PC-3 (cell line): Measurements from ENCODE around the gene UQCC3. TPM values are rescaled to one million over a fixed set of nuclear protein-coding genes. Genes with fewer than 3 reads are reported as not detected.

Experiments
- ATAC-seq: fragments of 200-7000 bp; cut with Tn5 transposase; 2 replicates; pipeline ENCODE4 v1.9.1; 2020; ENCODE audit warnings: mild to moderate bottlenecking, moderate library complexity
- BruUV-seq: library from RNA; stranded (reverse); fragments of 400-500 nt; replicated peaks from 2 replicates; lab custom pipeline; 2021; lab: Mats Ljungman, UMichigan
- CTCF ChIA-PET: fragments of 300-600 bp; sonication (Branson Sonifier 250); formaldehyde crosslinking; loops from one replicate; lab custom pipeline; 2022; ENCODE audit warnings: antibody characterized with exemption; lab: Charles Lee
- POLR2A ChIA-PET: fragments of 300-600 bp; sonication (Branson Sonifier 250); formaldehyde crosslinking; loops from one replicate; lab custom pipeline; 2022; ENCODE audit warnings: antibody characterized with exemption; ENCODE audit not compliant: unreplicated experiment; lab: Charles Lee
- DNase-seq: peaks from one replicate; pipeline ENCODE4 v3.0.0-alpha.2; 2015
- H2AFZ ChIP-seq: fragments of 300-600 bp; sonication (generic); 2 replicates; pipeline ENCODE4 v1.6.0; 2016; ENCODE audit warnings: antibody characterized with exemption, low read length
- H3F3A ChIP-seq: fragments of 300-600 bp; sonication (generic); one replicate; pipeline ENCODE4 v1.6.0; 2017; ENCODE audit warnings: antibody characterized with exemption, low read length, control low read depth, mild to moderate bottlenecking; ENCODE audit not compliant: unreplicated experiment
- H3K27ac ChIP-seq: fragments of 300-600 bp; sonication (generic); 2 replicates; pipeline ENCODE4 v1.5.1; 2016; ENCODE audit warnings: mild to moderate bottlenecking, low read length
- H3K27me3 ChIP-seq: fragments of 300-600 bp; sonication (generic); 2 replicates; pipeline ENCODE4 v1.6.1; 2016; ENCODE audit warnings: low read length, mixed read lengths
- H3K36me3 ChIP-seq: fragments of 300-600 bp; sonication (generic); 2 replicates; pipeline ENCODE4 v1.6.1; 2016; ENCODE audit warnings: low read depth, mixed run types, low read length, mixed read lengths
- H3K4me1 ChIP-seq: fragments of 300-600 bp; sonication (generic); 2 replicates; pipeline ENCODE4 v1.5.1; 2016; ENCODE audit warnings: low read length; ENCODE audit not compliant: insufficient read depth
- H3K4me2 ChIP-seq: fragments of 300-600 bp; sonication (generic); 2 replicates; pipeline ENCODE4 v1.6.0; 2016; ENCODE audit warnings: low read length
- H3K4me3 ChIP-seq: fragments of 300-600 bp; sonication (generic); 2 replicates; pipeline ENCODE4 v1.5.1; 2016; ENCODE audit warnings: mild to moderate bottlenecking, low read length, mixed read lengths
- H3K79me2 ChIP-seq: fragments of 300-600 bp; sonication (generic); 2 replicates; pipeline ENCODE4 v1.6.1; 2017; ENCODE audit warnings: low read length, mixed read lengths
- H3K9ac ChIP-seq: fragments of 300-600 bp; sonication (generic); 2 replicates; pipeline ENCODE4 v1.6.0; 2016; ENCODE audit warnings: mild to moderate bottlenecking, low read length
- H3K9me2 ChIP-seq: fragments of 300-600 bp; sonication (generic); replicated peaks from 2 replicates; pipeline ENCODE4 v1.6.1; 2016; ENCODE audit warnings: mixed run types, low read length, mixed read lengths
- H3K9me3 ChIP-seq: fragments of 300-600 bp; sonication (generic); 2 replicates; pipeline ENCODE4 v1.6.1; 2016; ENCODE audit warnings: low read length, mixed read lengths
- H4K20me1 ChIP-seq: fragments of 300-600 bp; sonication (generic); 2 replicates; pipeline ENCODE4 v1.6.1; 2016; ENCODE audit warnings: low read length, mixed read lengths
- EZH2 ChIP-seq: fragments of 300-600 bp; sonication (generic); IDR thresholded peaks from one replicate; pipeline ENCODE4 v1.6.1; 2017; ENCODE audit warnings: antibody characterized with exemption, mild to moderate bottlenecking, low read length; ENCODE audit not compliant: unreplicated experiment
- EZH2phosphoT487 ChIP-seq: fragments of 300-600 bp; sonication (generic); IDR thresholded peaks from 2 replicates; pipeline ENCODE4 v1.6.1; 2018; ENCODE audit warnings: mild to moderate bottlenecking, antibody characterized with exemption, low read length, borderline replicate concordance
- intact Hi-C: fragments of 100-400 bp; cut with micrococcal nuclease; formaldehyde crosslinking; loops from 2 replicates; pipeline ENCODE4 v1.9.0; 2023
- total RNA-seq: library from RNA; depleted of rRNA; stranded (reverse); fragments of >200 nt; gene quantifications from 2 replicates; pipeline ENCODE4 v1.2.3, GENCODE V29; 2014
- TF ChIP-seq, protein P1 (sequence below): fragments of 300-600 bp; sonication (generic); conservative IDR thresholded peaks from 2 replicates; pipeline ENCODE4 v1.5.1; 2017; ENCODE audit warnings: antibody characterized with exemption, low read depth, mild to moderate bottlenecking, low read length

UQCC3 gene
- total RNA-seq, 1 experiment from 2014 or later = 83.6 TPM

DNA sequence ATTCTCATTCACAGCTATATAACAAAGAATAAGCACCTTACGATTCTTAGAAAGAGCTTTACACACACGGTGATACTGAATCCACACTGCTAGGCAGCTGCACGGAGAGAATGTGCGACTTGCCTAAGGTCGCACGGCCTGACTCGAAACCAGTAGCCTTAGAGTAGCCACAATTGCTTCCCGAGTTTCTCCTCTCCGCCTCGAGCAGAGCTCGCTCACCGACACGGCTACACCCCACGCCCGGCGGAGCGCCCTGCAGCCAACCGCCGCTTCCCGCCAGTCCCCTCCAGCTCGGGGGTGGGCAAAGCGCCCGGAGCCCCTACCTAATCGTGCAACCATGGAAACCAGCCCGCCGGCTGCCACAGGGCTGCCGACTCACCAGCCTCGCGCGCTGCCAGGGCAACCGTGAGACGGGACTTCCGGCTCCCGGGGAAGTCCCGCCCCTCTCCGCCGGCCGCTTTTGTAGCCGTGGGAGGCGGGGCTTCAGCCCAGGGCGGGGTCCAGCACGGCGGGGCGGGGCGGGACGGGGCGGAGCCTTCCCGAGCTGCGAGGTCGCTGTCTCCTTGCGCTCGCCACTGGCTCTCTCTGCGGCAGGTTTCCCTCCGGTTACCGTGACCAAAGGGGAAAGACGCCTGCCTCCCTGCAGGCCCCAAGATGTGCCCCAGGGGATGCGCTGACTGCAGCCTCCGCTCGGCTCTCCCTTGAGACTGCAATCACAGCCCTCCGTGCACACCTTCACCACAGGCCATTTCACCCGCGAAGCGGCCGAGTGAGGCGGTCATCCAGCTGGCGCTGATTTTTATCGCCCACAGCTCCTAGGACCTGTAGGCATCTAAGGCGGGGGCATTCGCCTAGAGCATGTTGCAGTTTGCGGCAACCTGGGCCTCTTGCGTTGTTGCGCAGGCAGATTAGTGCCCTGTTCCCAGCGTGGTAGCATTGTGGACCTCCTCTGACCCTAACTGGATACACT is 34.7 kb downstream of the UQCC3 start:
- Histone ChIP-seq H3K4me1 (peaks cover 17% of the 10 kb centered on the region), H3K4me3 (peak overlapping the region; percentile 87), H3K9me2 (no peaks in the 10 kb centered on the region), H4K20me1 (no peaks in the 10 kb centered on the region), H3K36me3 (peaks cover 18% of the 10 kb centered on the region), H3K4me2 (peak overlapping the region; percentile 89), H3K9ac (peak overlapping the region; percentile 72), H3K9me3 (no peaks in the 10 kb centered on the region), H3F3A (peaks cover 6% of the 10 kb centered on the region), H3K79me2 (0 out of 2 replicates have a peak, but pooled peaks cover 5% of the 10 kb centered on the region), H2AFZ (peak overlapping the region; percentile 88), H3K27me3 (no peaks in the 10 kb centered on the region), H3K27ac (peak overlapping the region; percentile 54)
- TSS peak; percentile 19 for BruUV-seq
- TF ChIP-seq, protein P1, sequence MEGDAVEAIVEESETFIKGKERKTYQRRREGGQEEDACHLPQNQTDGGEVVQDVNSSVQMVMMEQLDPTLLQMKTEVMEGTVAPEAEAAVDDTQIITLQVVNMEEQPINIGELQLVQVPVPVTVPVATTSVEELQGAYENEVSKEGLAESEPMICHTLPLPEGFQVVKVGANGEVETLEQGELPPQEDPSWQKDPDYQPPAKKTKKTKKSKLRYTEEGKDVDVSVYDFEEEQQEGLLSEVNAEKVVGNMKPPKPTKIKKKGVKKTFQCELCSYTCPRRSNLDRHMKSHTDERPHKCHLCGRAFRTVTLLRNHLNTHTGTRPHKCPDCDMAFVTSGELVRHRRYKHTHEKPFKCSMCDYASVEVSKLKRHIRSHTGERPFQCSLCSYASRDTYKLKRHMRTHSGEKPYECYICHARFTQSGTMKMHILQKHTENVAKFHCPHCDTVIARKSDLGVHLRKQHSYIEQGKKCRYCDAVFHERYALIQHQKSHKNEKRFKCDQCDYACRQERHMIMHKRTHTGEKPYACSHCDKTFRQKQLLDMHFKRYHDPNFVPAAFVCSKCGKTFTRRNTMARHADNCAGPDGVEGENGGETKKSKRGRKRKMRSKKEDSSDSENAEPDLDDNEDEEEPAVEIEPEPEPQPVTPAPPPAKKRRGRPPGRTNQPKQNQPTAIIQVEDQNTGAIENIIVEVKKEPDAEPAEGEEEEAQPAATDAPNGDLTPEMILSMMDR = no peak
- TF ChIP-seq EZH2phosphoT487 = no peak
- TF ChIP-seq EZH2 = no peak
- peak; percentile 89 for ATAC-seq
- peak; percentile 97 for DNase-seq
- ChIA-PET CTCF (interaction anchor here (0.6 to 1.7 kb wide), 4 partner anchors 12 to 25 kb away, joined by 3 to 11 read pairs (median 4); partner anchors contain the start of gene HNRNPUL2), POLR2A (interaction anchor here (0.6 to 1.1 kb wide), 7 partner anchors 48 to 154 kb away, joined by 3 to 11 read pairs (median 5); partner anchors contain the start of genes TAF6L and ZBTB3)
- intact Hi-C loops = loop anchor here (2.0 kb wide), 1 partner anchor 23 kb away; the partner anchor contains the start of gene TTC9C

DNA sequence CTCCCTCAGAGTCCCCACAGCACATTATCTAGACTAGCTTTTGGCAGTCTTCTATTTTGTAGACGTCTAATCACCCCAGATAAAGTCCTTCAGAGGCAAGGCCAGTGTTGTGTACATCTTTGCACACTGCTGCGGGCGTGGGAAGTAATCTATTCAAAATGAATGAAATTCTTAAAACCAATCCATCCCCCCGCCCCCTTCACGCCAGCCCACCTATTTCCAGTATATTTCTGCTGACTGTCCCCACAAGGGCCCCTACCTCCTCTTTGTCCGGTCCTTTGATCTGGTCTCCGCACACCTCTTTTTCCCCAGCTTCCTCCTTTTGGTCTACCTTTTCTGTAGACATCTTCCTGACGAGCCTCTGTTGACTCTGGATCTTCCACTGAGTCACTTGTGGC is 35.4 kb downstream of the UQCC3 start:
- no peaks in the 10 kb centered on the region for H3K9me3 ChIP-seq
- H3K27ac ChIP-seq = no peak overlapping the region
- BruUV-seq = no TSS peak
- no peak overlapping the region; the same call in 1 of the 2 replicates for H3K4me3 ChIP-seq
- ChIA-PET CTCF (interaction anchor here (0.6 to 1.7 kb wide), 2 partner anchors 13 to 26 kb away, joined by 4 to 11 read pairs; no protein-coding TSS in a partner anchor), POLR2A (interaction anchor here (0.6 to 0.7 kb wide), 6 partner anchors 47 to 154 kb away, joined by 3 to 11 read pairs (median 5); partner anchors contain the start of genes TAF6L and ZBTB3)
- peak; percentile 21 for DNase-seq
- peak overlapping the region; percentile 76; the same call in 1 of the 2 replicates for H2AFZ ChIP-seq
- H3K79me2 ChIP-seq = 0 out of 2 replicates have a peak, but pooled peaks cover 5% of the 10 kb centered on the region
- H3K4me2 ChIP-seq = peak overlapping the region; percentile 89
- H3K9me2 ChIP-seq = no peaks in the 10 kb centered on the region
- intact Hi-C loops = loop anchor here (2.0 kb wide), 1 partner anchor 22 kb away; the partner anchor contains the start of gene TTC9C
- H3K36me3 ChIP-seq = peaks cover 22% of the 10 kb centered on the region
- H3K9ac ChIP-seq = no peak overlapping the region
- H3K4me1 ChIP-seq = peaks cover 17% of the 10 kb centered on the region
- peaks cover 6% of the 10 kb centered on the region for H3F3A ChIP-seq
- no peaks in the 10 kb centered on the region for H3K27me3 ChIP-seq
- ATAC-seq = no peak; the same call in 1 of the 2 replicates
- TF ChIP-seq EZH2 = no peak
- TF ChIP-seq, protein P1 = no peak
- no peak for TF ChIP-seq EZH2phosphoT487
- no peaks in the 10 kb centered on the region for H4K20me1 ChIP-seq
